KBM-7 (cell line): ENCODE data around the gene FCHSD1.

Experiments used
- DNase-seq: peaks from one replicate; pipeline ENCODE4 v3.0.0-alpha.2; 2015
- in situ Hi-C: fragments of 300-500 bp; cut with MboI; formaldehyde crosslinking; loops from 2 replicates; pipeline ENCODE4 v1.14.3; 2020; ENCODE audit warnings: low sequenced_read_pairs, low pct_unique_long_range_greater_than_20kb, mixed read lengths

Gene FCHSD1

GRCh38 chr5:141649056-141649688 is 2.0 kb downstream of the FCHSD1 start:
- no peak for DNase-seq
- in situ Hi-C loops, result no loop called here

GRCh38 chr5:141647851-141648250 is 3.4 kb downstream of the FCHSD1 start:
- in situ Hi-C loops, result no loop called here
- no peak for DNase-seq

GRCh38 chr5:141647242-141647641 is 4.0 kb downstream of the FCHSD1 start:
- in situ Hi-C loops, result no loop called here
- DNase-seq, result no peak

- in situ Hi-C loops, result no loop called here
- DNase-seq, result no peak
Observed at GRCh38 chr5:141646026-141646425, 5.2 kb downstream of the FCHSD1 start.

- DNase-seq, result peak; percentile 34
- in situ Hi-C loops, result no loop called here
Observed at GRCh38 chr5:141641634-141642267, 9.5 kb downstream of the FCHSD1 start.

GRCh38 chr5:141640698-141641097 is 10.5 kb downstream of the FCHSD1 start:
- in situ Hi-C loops, result no loop called here
- no peak for DNase-seq

- DNase-seq, result no peak
- in situ Hi-C loops, result no loop called here
Observed at GRCh38 chr5:141640051-141640415, 11.2 kb downstream of the FCHSD1 start.

- in situ Hi-C loops, result no loop called here
- no peak for DNase-seq
Observed at GRCh38 chr5:141639357-141640050, 11.7 kb downstream of the FCHSD1 start.

- in situ Hi-C loops, result no loop called here
- no peak for DNase-seq
Observed at GRCh38 chr5:141638771-141639170, 12.4 kb downstream of the FCHSD1 start.

- in situ Hi-C loops, result no loop called here
- peak; percentile 89 for DNase-seq
Observed at GRCh38 chr5:141637767-141638419, 13.3 kb downstream of the FCHSD1 start.

GRCh38 chr5:141637123-141637766 is 14.0 kb downstream of the FCHSD1 start:
- in situ Hi-C loops, result no loop called here
- peak; percentile 44 for DNase-seq

GRCh38 chr5:141636413-141637122 is 14.7 kb downstream of the FCHSD1 start, which contains the start of the genes HDAC3 and RELL2:
Gene HDAC3 (minus strand): TSS chr5:141636849. CDS start chr5:141636790, 59 bp downstream.
Gene RELL2 (plus strand): TSS chr5:141636997. CDS start chr5:141638226, 1,229 bp downstream.
- in situ Hi-C loops, result no loop called here
- peak; percentile 92 for DNase-seq

- DNase-seq, result peak; percentile 22
- in situ Hi-C loops, result no loop called here
Observed at GRCh38 chr5:141636106-141636412, 15.2 kb downstream of the FCHSD1 start.

GRCh38 chr5:141635646-141636045 is 15.6 kb downstream of the FCHSD1 start:
- no peak for DNase-seq
- in situ Hi-C loops, result no loop called here

- no peak for DNase-seq
- in situ Hi-C loops, result no loop called here
Observed at GRCh38 chr5:141634720-141635119, 16.5 kb downstream of the FCHSD1 start.

GRCh38 chr5:141633871-141634561 is 17.2 kb downstream of the FCHSD1 start:
- in situ Hi-C loops, result no loop called here

GRCh38 chr5:141632650-141633049 is 18.6 kb downstream of the FCHSD1 start:
- no peak for DNase-seq

More at GRCh38 chr5:141633871-141634561, 17.2 kb downstream of the FCHSD1 start:
- DNase-seq, result peak; percentile 36

GRCh38 chr5:141630570-141631140 is 20.6 kb downstream of the FCHSD1 start:
- DNase-seq, result no peak
- in situ Hi-C loops, result no loop called here

More at GRCh38 chr5:141632650-141633049, 18.6 kb downstream of the FCHSD1 start:
- in situ Hi-C loops, result no loop called here
